ENCODE measurements around the gene LHX6.

Gene LHX6

GRCh38 chr9:122212473-122213004 is 16.2 kb downstream of the LHX6 start:
- in situ Hi-C loops (cut with MboI; ENCODE audit: low pct_unique_long_range_greater_than_20kb, low sequenced_read_pairs, unreplicated experiment) = no loop called here
- no peak for TF ChIP-seq CTCF (IDR thresholded peaks at IDR 0.05; ENCODE audit: extremely low read depth, insufficient read depth, missing control alignments)
- DNase-seq (ENCODE audit: low spot score) = no peak

GRCh38 chr9:122209451-122209850 is 19.3 kb downstream of the LHX6 start:
- in situ Hi-C loops (cut with MboI; ENCODE audit: low pct_unique_long_range_greater_than_20kb, low sequenced_read_pairs, unreplicated experiment) = no loop called here
- no peak for DNase-seq (ENCODE audit: low spot score)

GRCh38 chr9:122207096-122207495 is 21.7 kb downstream of the LHX6 start:
- no peak for TF ChIP-seq CTCF (IDR thresholded peaks at IDR 0.05; ENCODE audit: extremely low read depth, insufficient read depth, missing control alignments)
- in situ Hi-C loops (cut with MboI; ENCODE audit: low pct_unique_long_range_greater_than_20kb, low sequenced_read_pairs, unreplicated experiment) = no loop called here
- DNase-seq (ENCODE audit: low spot score) = no peak

More at GRCh38 chr9:122209451-122209850, 19.3 kb downstream of the LHX6 start:
- TF ChIP-seq CTCF (IDR thresholded peaks at IDR 0.05; ENCODE audit: extremely low read depth, insufficient read depth, missing control alignments) = no peak

- in situ Hi-C loops (cut with MboI; ENCODE audit: low pct_unique_long_range_greater_than_20kb, low sequenced_read_pairs, unreplicated experiment) = no loop called here
- TF ChIP-seq CTCF (IDR thresholded peaks at IDR 0.05; ENCODE audit: extremely low read depth, insufficient read depth, missing control alignments) = no peak
- DNase-seq (ENCODE audit: low spot score) = no peak
Observed at GRCh38 chr9:122206118-122207046, 22.4 kb downstream of the LHX6 start.

- no peak for DNase-seq (ENCODE audit: low spot score)
- in situ Hi-C loops (cut with MboI; ENCODE audit: low pct_unique_long_range_greater_than_20kb, low sequenced_read_pairs, unreplicated experiment) = no loop called here
- TF ChIP-seq CTCF (IDR thresholded peaks at IDR 0.05; ENCODE audit: extremely low read depth, insufficient read depth, missing control alignments) = no peak
Observed at GRCh38 chr9:122205176-122205575, 23.6 kb downstream of the LHX6 start.

GRCh38 chr9:122204491-122204890 is 24.3 kb downstream of the LHX6 start:
- no peak for DNase-seq (ENCODE audit: low spot score)
- TF ChIP-seq CTCF (IDR thresholded peaks at IDR 0.05; ENCODE audit: extremely low read depth, insufficient read depth, missing control alignments) = no peak
- in situ Hi-C loops (cut with MboI; ENCODE audit: low pct_unique_long_range_greater_than_20kb, low sequenced_read_pairs, unreplicated experiment) = no loop called here

Data from GM13977 (cell line).